HG03457 (cell line): Measurements from ENCODE around the gene UBXN4.
"Not testable (repeated sequence)": the region's sequence is repeated elsewhere in the genome, so short reads cannot be mapped to it uniquely, and the experiment has no call there.

Experiments used
- ATAC-seq: cut with Tn5 transposase; IDR thresholded peaks from one replicate; pipeline ENCODE4 v1.9.1; 2021; ENCODE audit warnings: moderate number of reproducible peaks; ENCODE audit not compliant: unreplicated experiment

Gene UBXN4

GRCh38 chr2:135803278-135803677, 61.6 kb downstream of the UBXN4 start:
- no peak for ATAC-seq

- not testable (repeated sequence) for ATAC-seq
These were observed 66.2 kb downstream of the UBXN4 start for GRCh38 chr2:135807874-135808273.

- no peak for ATAC-seq
These were observed 71.4 kb downstream of the UBXN4 start for GRCh38 chr2:135812907-135813511.

GRCh38 chr2:135815269-135815668, 73.6 kb downstream of the UBXN4 start:
- ATAC-seq, result no peak

GRCh38 chr2:135817466-135817865, 75.8 kb downstream of the UBXN4 start:
- no peak for ATAC-seq

- no peak for ATAC-seq
These were observed 76.3 kb downstream of the UBXN4 start for GRCh38 chr2:135817951-135818350.

GRCh38 chr2:135818937-135819610, 77.4 kb downstream of the UBXN4 start:
- ATAC-seq, result no peak

- ATAC-seq, result peak; percentile 74
These were observed 78.5 kb downstream of the UBXN4 start for GRCh38 chr2:135820003-135820618.

GRCh38 chr2:135821190-135821589, 79.5 kb downstream of the UBXN4 start:
- no peak for ATAC-seq

- no peak for ATAC-seq
These were observed 81.2 kb downstream of the UBXN4 start for GRCh38 chr2:135822855-135823254.

- ATAC-seq, result no peak
These were observed 83.5 kb downstream of the UBXN4 start for GRCh38 chr2:135825131-135825530.

- ATAC-seq, result no peak
These were observed 84.0 kb downstream of the UBXN4 start for GRCh38 chr2:135825550-135826176.

- ATAC-seq, result no peak
These were observed 84.9 kb downstream of the UBXN4 start for GRCh38 chr2:135826544-135826943.

GRCh38 chr2:135829378-135830135, 87.9 kb downstream of the UBXN4 start:
- no peak for ATAC-seq

GRCh38 chr2:135831180-135831812, 89.6 kb downstream of the UBXN4 start:
- ATAC-seq, result no peak

- ATAC-seq, result no peak
These were observed 91.2 kb downstream of the UBXN4 start for GRCh38 chr2:135832891-135833290.
